GM21367 (cell line): Measurements from ENCODE around the gene FAM9C.
"Not testable (repeated sequence)": the region's sequence is repeated elsewhere in the genome, so short reads cannot be mapped to it uniquely, and the experiment has no call there.

ENCODE experiments used
- ATAC-seq: cut with Tn5 transposase; IDR thresholded peaks from one replicate; pipeline ENCODE4 v1.9.1; 2021; ENCODE audit not compliant: unreplicated experiment

The FAM9C gene

GRCh38 chrX:13044441-13044840, at the start of gene FAM9C:
Gene FAM9C, minus strand, starts transcription at chrX:13044620. Its CDS starts 831 bp downstream, at chrX:13043789.
- no peak for ATAC-seq

DNA sequence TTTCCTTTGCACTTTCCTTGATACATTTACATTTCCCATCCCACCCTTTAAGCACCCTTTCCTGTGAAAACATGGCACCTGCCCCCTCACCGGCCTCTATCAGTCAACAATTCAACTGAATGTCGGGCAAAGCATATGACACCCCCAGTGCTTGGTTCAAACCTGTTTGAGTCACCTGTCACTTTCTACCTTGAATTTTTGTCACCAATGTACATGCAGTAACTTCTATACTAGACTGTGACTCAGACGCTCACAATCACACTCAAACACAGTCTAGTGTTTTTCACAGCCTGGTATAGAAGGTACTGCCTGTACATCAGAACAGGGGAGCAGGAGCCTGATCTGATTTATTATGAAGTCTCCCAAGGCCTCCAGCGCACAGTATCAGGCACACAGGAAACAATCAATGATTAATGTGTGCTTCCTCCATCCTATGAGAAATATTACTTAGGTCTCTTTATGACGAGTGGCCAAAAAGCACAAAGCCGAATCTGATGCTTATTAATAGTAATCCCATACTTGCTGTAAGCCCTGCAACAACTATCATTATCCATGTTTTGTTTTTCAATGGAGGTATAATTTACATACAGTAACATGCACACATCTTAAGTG, 49.2 kb upstream of the FAM9C start:
- no peak for ATAC-seq

- ATAC-seq: peak; percentile 63
These were observed 48.1 kb upstream of the FAM9C start for GRCh38 chrX:13092455-13092941.

- no peak for ATAC-seq
These were observed 46.8 kb upstream of the FAM9C start for GRCh38 chrX:13091111-13091765.

DNA sequence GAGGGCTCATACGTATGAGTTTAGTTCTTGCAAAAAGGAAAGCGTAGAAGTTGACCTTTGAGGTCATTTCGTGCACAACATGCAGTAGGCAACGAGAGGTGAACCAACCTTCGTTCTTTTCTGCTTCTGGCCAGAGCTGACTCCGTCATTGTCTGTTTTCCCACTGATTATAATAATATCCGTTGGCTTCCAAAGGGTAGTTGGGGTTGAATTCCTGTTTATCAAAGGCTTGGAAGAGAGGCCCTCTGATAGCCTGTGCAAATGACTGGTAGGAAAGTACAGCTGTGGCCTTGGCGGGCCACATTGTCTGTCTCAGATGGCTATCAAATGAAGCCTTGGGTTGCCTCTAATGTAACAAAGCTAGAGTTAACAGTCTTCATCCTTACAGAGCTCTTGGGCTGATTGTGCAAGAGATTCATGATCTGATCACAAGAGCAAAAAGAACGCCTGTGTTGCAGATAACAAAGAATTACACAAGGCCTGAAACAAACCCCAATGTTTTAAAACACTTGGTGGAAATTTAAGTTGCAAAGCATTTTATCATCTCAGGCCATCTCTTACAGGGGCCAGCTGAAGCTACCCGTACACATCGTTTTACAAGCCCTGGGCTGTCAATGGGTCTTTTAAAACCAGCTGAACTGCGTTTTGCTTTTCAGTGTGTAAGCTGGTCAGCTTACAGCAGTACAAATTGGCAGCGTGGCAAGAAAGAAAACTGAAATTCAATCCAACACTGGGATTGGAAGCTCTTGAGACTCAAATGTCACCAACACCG, 46.1 kb upstream of the FAM9C start:
- no peak for ATAC-seq

GRCh38 chrX:13090027-13090338, 45.6 kb upstream of the FAM9C start:
- no peak for ATAC-seq

DNA sequence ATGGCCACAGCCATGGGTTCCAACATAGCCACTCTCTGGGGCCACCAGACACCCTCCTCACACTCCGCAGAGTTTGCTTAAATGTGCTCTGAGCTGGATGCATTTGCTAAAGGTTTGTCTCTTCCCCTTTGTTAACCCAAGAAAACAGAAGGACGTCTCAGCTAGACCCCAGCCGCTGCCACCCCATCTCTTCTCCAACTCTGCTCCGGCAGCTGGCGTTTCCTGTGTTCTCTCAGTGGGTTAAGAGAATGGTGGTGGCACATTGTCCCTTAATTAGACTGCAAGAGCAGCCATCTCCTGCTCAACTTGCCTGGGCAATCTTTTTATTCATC, 43.7 kb upstream of the FAM9C start:
- ATAC-seq: no peak

- ATAC-seq: peak; percentile 63
These were observed 43.1 kb upstream of the FAM9C start for GRCh38 chrX:13087322-13088155.

DNA sequence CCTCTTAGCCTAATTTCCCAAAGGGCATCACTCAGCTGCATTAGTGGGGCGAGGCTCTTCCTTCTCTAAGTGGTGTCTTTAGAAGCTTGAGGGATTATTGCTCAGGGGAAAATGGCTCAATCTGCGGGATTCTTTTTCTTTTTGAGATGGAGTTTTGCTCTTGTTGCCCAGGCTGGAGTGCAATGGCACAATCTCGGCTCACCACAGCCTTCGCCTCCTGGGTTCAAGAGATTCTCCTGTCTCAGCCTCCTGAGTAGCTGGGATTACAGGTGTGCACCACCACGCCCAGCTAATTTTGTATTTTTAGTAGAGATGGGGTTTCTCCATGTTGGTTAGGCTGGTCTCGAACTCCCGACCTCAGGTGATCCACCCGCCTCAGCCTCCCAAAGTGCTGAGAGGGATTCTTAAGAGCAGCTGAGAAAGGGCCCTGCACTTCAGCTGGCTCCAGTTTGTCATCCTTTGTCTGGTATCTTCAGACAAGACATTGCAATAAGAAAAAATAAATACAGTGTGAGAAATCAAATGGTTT, 42.4 kb upstream of the FAM9C start:
- ATAC-seq: not testable (repeated sequence)

DNA sequence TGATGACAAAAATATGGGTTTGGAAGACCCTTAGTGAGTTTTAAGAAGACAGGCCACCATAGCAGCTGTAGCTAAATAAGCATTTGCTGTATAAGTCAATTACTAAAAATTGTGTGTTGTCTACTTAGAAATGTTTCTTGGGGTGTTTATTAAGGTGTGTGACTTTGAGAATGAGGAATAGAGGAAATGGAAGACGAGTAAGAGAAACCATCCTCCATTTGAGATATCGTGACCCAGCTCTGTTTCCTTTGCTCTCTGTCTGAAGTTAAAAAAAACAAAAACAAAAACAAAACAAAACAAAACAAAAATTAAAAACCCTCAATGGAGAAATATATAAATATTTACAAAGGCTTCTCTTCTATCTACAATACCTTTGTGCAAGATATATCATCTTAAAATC, 41.7 kb upstream of the FAM9C start:
- ATAC-seq: no peak

- ATAC-seq: no peak
These were observed 41.1 kb upstream of the FAM9C start for GRCh38 chrX:13085526-13085925.

DNA sequence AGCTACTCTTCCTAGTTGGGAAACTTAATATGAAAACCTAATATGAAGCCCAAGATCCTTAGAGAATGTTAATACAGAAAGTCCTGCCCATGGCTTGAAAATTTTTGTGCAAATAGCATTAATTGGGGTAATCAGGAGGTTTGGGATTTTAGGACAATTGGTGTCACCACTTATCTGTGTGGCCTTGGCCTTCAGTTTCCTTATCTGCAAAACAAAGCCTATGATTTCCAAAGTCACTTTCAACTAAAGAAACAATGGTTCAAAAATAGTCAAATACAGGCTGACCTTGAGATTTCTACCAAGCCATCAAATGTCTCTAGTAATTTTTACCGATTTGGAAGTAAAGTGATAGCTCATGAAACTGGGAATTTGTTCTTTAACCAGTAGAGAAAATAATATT, 40.2 kb upstream of the FAM9C start:
- ATAC-seq: no peak

DNA sequence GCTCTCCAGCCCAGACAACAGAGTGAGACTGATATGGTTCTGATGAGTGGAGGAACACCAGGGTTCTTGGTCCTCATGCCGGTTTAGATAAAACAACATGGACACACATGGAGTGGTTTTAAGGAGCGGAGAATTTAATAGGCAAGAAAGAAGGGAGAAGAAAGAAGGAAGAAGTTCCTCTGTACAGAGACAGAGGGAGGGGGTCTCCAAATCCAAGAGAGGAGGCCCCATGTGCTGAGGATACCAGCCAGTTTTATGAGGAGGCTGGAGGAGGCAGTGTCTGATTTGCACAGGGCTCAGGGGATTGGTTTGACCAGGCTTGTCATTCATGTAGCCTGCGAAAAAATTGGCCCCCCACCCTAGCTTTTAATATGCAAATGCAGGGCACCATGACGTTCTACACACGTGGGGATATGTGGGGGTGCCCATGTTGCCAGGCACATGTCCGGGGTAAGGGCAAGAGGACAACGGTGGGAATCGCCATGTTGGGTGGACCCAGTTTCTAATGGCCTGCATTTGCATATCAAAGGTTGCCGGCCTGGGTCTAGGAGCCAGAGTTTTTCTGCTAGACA, 39.4 kb upstream of the FAM9C start:
- not testable (repeated sequence) for ATAC-seq

- no peak for ATAC-seq
These were observed 38.0 kb upstream of the FAM9C start for GRCh38 chrX:13082206-13083065.

GRCh38 chrX:13081395-13082205, 37.2 kb upstream of the FAM9C start:
- no peak for ATAC-seq

DNA sequence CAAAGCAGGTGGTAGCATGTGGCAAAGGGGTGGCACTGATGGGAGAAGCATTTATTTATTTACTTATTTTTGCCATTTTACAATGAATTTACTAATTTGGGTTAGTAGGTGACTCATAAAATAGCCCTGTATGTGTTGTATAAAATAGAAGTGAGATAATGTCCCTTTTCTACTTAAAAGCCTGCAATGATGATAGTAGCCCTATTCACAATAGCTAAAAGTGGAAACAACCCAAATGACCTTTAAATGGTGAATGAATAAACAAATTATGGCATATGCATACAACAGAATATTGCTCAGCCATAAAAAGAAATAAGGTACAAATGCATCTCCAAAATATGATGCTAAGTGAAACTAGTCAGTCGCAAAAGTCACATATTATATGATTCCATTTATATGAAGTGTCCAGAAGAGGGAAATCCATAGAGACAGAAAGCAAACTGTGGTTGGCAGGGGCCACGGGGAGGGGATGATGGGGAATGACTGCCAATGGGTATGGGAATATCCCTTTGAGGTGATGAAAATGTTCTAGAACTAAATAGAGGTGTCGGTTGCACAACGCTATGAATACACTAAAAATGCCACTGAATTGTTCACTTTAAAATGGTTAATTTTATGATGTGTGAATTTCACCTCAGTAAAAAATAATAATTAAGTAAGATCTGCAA, 35.8 kb upstream of the FAM9C start:
- no peak for ATAC-seq

DNA sequence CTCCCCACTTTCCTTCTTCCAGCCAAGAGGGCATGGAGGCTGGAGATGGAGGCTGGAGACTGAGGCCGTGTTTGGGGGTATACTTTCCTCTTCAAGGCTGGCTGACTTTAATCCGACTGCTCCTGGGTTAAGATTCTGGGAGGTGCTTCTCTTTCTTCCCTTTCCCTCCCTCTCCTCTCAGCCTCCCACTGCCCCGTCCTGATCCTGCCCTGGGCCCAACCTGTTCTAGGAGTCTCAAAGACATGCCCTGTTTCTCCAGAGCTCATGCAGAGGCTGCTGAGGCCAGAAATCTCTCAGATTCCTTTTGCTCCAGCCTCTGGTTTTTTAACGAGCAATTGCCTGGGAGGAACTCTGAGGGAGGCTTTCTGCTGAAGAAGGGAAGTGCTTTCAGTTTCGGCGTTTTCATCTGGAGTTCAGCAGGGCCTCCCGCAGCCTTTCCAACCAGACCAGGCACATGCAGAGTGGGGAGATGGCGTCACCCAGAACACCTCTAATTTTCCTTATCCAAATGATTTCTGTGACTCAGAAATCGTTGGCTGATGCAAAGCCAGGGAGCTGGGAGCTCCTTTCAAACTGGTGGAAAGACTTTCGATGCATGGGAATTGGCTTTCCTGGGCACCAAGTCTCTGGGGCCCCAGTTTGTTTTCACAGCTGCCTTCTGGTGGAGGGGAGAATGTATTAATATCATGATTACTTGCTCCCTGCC, 34.5 kb upstream of the FAM9C start:
- ATAC-seq: no peak

GRCh38 chrX:13077168-13077567, 32.7 kb upstream of the FAM9C start:
- no peak for ATAC-seq
